ENCODE measurements around the gene FRK.
A peak's percentile ranks its signal among the peaks of the same experiment; 100 is the strongest.

The FRK gene

GRCh38 chr6:115901896-115902295, 158.8 kb downstream of the FRK start:
- DNase-seq (ENCODE audit: low read depth, low spot score): no peak
- TF ChIP-seq CTCF (IDR thresholded peaks at IDR 0.05; ENCODE audit: low read depth, low read length): no peak
- H3K4me3 ChIP-seq (ENCODE audit: low read depth, low read length): no peak overlapping the region
- in situ Hi-C loops (cut with HindIII; ENCODE audit: low sequenced_read_pairs): no loop called here

- in situ Hi-C loops (cut with HindIII; ENCODE audit: low sequenced_read_pairs): no loop called here
- H3K4me3 ChIP-seq (ENCODE audit: low read depth, low read length): no peak overlapping the region
- DNase-seq (ENCODE audit: low read depth, low spot score): no peak
- TF ChIP-seq CTCF (IDR thresholded peaks at IDR 0.05; ENCODE audit: low read depth, low read length): no peak
These were observed 160.9 kb downstream of the FRK start for GRCh38 chr6:115899730-115900282.

- no peak overlapping the region for H3K4me3 ChIP-seq (ENCODE audit: low read depth, low read length)
- no peak for TF ChIP-seq CTCF (IDR thresholded peaks at IDR 0.05; ENCODE audit: low read depth, low read length)
- peak; percentile 61 for DNase-seq (ENCODE audit: low read depth, low spot score)
- in situ Hi-C loops (cut with HindIII; ENCODE audit: low sequenced_read_pairs): no loop called here
These were observed 162.4 kb downstream of the FRK start for GRCh38 chr6:115898246-115898645.

- DNase-seq (ENCODE audit: low read depth, low spot score): peak; percentile 68
- in situ Hi-C loops (cut with HindIII; ENCODE audit: low sequenced_read_pairs): no loop called here
- no peak overlapping the region for H3K4me3 ChIP-seq (ENCODE audit: low read depth, low read length)
- peak; percentile 80 for TF ChIP-seq CTCF (IDR thresholded peaks at IDR 0.05; ENCODE audit: low read depth, low read length)
These were observed 164.1 kb downstream of the FRK start for GRCh38 chr6:115896538-115897129.

GRCh38 chr6:115894426-115894992, 166.2 kb downstream of the FRK start:
- DNase-seq (ENCODE audit: low read depth, low spot score): no peak
- in situ Hi-C loops (cut with HindIII; ENCODE audit: low sequenced_read_pairs): no loop called here
- no peak for TF ChIP-seq CTCF (IDR thresholded peaks at IDR 0.05; ENCODE audit: low read depth, low read length)
- H3K4me3 ChIP-seq (ENCODE audit: low read depth, low read length): no peak overlapping the region

- in situ Hi-C loops (cut with HindIII; ENCODE audit: low sequenced_read_pairs): no loop called here
- TF ChIP-seq CTCF (IDR thresholded peaks at IDR 0.05; ENCODE audit: low read depth, low read length): no peak
- DNase-seq (ENCODE audit: low read depth, low spot score): no peak
- no peak overlapping the region for H3K4me3 ChIP-seq (ENCODE audit: low read depth, low read length)
These were observed 168.9 kb downstream of the FRK start for GRCh38 chr6:115891750-115892149.
